GM23338 (cell line): Measurements from ENCODE around the gene TF. TPM values are rescaled to one million over a fixed set of nuclear protein-coding genes. Genes with fewer than 3 reads are reported as not detected.

ENCODE experiments used
- ATAC-seq: fragments of 200-7000 bp; cut with Tn5 transposase; 3 replicates; pipeline ENCODE4 v1.9.1; 2020
- DNase-seq: peaks from one replicate; pipeline ENCODE4 v3.0.0-alpha.2; 2015; ENCODE audit warnings: low spot score
- H2AFZ ChIP-seq: fragments of 200-600 bp; sonication (generic); 2 replicates; pipeline ENCODE4 v1.8.0; 2016; ENCODE audit warnings: antibody characterized with exemption, mild to moderate bottlenecking, moderate library complexity
- H3F3A ChIP-seq: fragments of 200-600 bp; sonication (generic); replicated peaks from 2 replicates; pipeline ENCODE4 v1.8.0; 2017; ENCODE audit warnings: antibody characterized with exemption, mixed run types, low read depth
- H3K27ac ChIP-seq: fragments of 200-600 bp; sonication (generic); 2 replicates; pipeline ENCODE4 v1.6.1; 2016; ENCODE audit warnings: low read depth
- H3K27me3 ChIP-seq: fragments of 200-600 bp; sonication (generic); 2 replicates; pipeline ENCODE4 v1.8.0; 2016; ENCODE audit warnings: mild to moderate bottlenecking, mixed run types, moderate library complexity; ENCODE audit not compliant: insufficient read depth
- H3K36me3 ChIP-seq: fragments of 200-600 bp; sonication (generic); 2 replicates; pipeline ENCODE4 v1.8.0; 2016; ENCODE audit warnings: mild to moderate bottlenecking; ENCODE audit not compliant: insufficient read depth
- H3K4me1 ChIP-seq: fragments of 200-600 bp; sonication (generic); 2 replicates; pipeline ENCODE4 v1.8.0; 2016; ENCODE audit warnings: mild to moderate bottlenecking, moderate library complexity; ENCODE audit not compliant: insufficient read depth
- H3K4me2 ChIP-seq: fragments of 200-600 bp; sonication (generic); 2 replicates; pipeline ENCODE4 v1.7.1; 2017; ENCODE audit warnings: mixed run types
- H3K4me3 ChIP-seq: fragments of 200-600 bp; sonication (generic); 2 replicates; pipeline ENCODE4 v1.6.1; 2016; ENCODE audit warnings: mixed run types
- H3K79me2 ChIP-seq: fragments of 200-600 bp; sonication (generic); replicated peaks from 2 replicates; pipeline ENCODE4 v1.8.0; 2017; ENCODE audit warnings: mild to moderate bottlenecking; ENCODE audit not compliant: insufficient read depth
- H3K9me2 ChIP-seq: fragments of 200-600 bp; sonication (generic); 2 replicates; pipeline ENCODE4 v1.8.0; 2017; ENCODE audit not compliant: insufficient read depth
- H4K20me1 ChIP-seq: fragments of 200-600 bp; sonication (generic); replicated peaks from 2 replicates; pipeline ENCODE4 v1.8.0; 2017; ENCODE audit warnings: mild to moderate bottlenecking; ENCODE audit not compliant: insufficient read depth
- H3K27ac Mint-ChIP-seq: 2 replicates; pipeline ENCODE4 v1.8.0; 2020; ENCODE audit warnings: inconsistent platforms, mild to moderate bottlenecking, moderate library complexity, mixed read lengths
- H3K27me3 Mint-ChIP-seq: 3 replicates; pipeline ENCODE4 v1.8.0; 2022; ENCODE audit warnings: low read depth, mild to moderate bottlenecking, moderate library complexity, mixed read lengths, inconsistent platforms; ENCODE audit not compliant: insufficient read depth, poor library complexity
- H3K36me3 Mint-ChIP-seq: 3 replicates; pipeline ENCODE4 v1.8.0; 2021; ENCODE audit warnings: low read depth, mild to moderate bottlenecking, inconsistent platforms, moderate library complexity, mixed read lengths
- H3K4me1 Mint-ChIP-seq: 3 replicates; pipeline ENCODE4 v1.8.0; 2020; ENCODE audit warnings: mild to moderate bottlenecking, inconsistent platforms, mixed read lengths
- H3K4me3 Mint-ChIP-seq: 3 replicates; pipeline ENCODE4 v1.8.0; 2021; ENCODE audit warnings: moderate library complexity, mild to moderate bottlenecking, inconsistent platforms, mixed read lengths
- H3K9me3 Mint-ChIP-seq: 3 replicates; pipeline ENCODE4 v1.8.0; 2020; ENCODE audit warnings: moderate library complexity, mild to moderate bottlenecking, inconsistent platforms, mixed read lengths
- CREB1 ChIP-seq: fragments of 250-450 bp; sonication (Bioruptor Pico); IDR thresholded peaks from 2 replicates; pipeline ENCODE4 v1.5.0; 2020; ENCODE audit warnings: low read depth, mild to moderate bottlenecking, moderate library complexity
- EZH2 ChIP-seq: fragments of 200-600 bp; sonication (generic); IDR thresholded peaks from one replicate; pipeline ENCODE4 v1.8.0; 2017; ENCODE audit warnings: antibody characterized with exemption, mild to moderate bottlenecking, low read depth; ENCODE audit not compliant: unreplicated experiment
- EZH2phosphoT487 ChIP-seq: fragments of 200-600 bp; sonication (generic); IDR thresholded peaks from one replicate; pipeline ENCODE4 v1.8.1; 2018; ENCODE audit warnings: antibody characterized with exemption; ENCODE audit not compliant: unreplicated experiment
- JUNB ChIP-seq: IDR thresholded peaks from one replicate; pipeline ENCODE4 v1.6.1; 2016; ENCODE audit warnings: antibody characterized with exemption; ENCODE audit not compliant: unreplicated experiment
- NANOG ChIP-seq: IDR thresholded peaks from 2 replicates; pipeline ENCODE4 v1.6.1; 2016; ENCODE audit warnings: antibody characterized with exemption, borderline replicate concordance
- POLR2AphosphoS5 ChIP-seq: IDR thresholded peaks from 2 replicates; pipeline ENCODE4 v1.6.1; 2016; ENCODE audit warnings: antibody characterized with exemption, low read depth
- STAT1 ChIP-seq: IDR thresholded peaks from one replicate; pipeline ENCODE4 v1.6.1; 2016; ENCODE audit warnings: antibody characterized with exemption; ENCODE audit not compliant: unreplicated experiment
- ZNF114 ChIP-seq: fragments of 250-450 bp; sonication (Bioruptor Pico); IDR thresholded peaks from 2 replicates; pipeline ENCODE4 v1.5.0; 2020; ENCODE audit warnings: mild to moderate bottlenecking, moderate library complexity
- polyA plus RNA-seq: library from polyadenylated mRNA; unstranded; fragments of >200 nt; fragmentation: Nextera tagmentation; extraction: Ambion mirVana; gene quantifications from 2 replicates; pipeline ENCODE4 v1.2.1, GENCODE V29; 2016
- total RNA-seq: library from RNA; depleted of rRNA; stranded (reverse); fragments of >200 nt; shearing (Covaris generic); gene quantifications from 2 replicates; pipeline ENCODE4 v1.2.3, GENCODE V29; 2014
- TF ChIP-seq, protein P1 (sequence below): fragments of 250-450 bp; sonication (Bioruptor Pico); IDR thresholded peaks from 2 replicates; pipeline ENCODE4 v1.5.0; 2020; ENCODE audit warnings: mild to moderate bottlenecking, moderate library complexity
- TF ChIP-seq, protein P2 (sequence below), 2 experiments: fragments of 200-600 bp in 1 of 2; sonication (generic) in 1 of 2; conservative IDR thresholded peaks; 2 replicates each; pipeline versions ENCODE4 v1.5.1 to v1.6.1; 2016 to 2017; ENCODE audit warnings: antibody characterized with exemption in 2 of 2, low read depth in 2 of 2, mild to moderate bottlenecking in 2 of 2, moderate library complexity in 1 of 2

The TF gene
- total and polyA plus RNA-seq, 2 experiments from 2014 or later = 0.03 to 0.76 TPM

DNA sequence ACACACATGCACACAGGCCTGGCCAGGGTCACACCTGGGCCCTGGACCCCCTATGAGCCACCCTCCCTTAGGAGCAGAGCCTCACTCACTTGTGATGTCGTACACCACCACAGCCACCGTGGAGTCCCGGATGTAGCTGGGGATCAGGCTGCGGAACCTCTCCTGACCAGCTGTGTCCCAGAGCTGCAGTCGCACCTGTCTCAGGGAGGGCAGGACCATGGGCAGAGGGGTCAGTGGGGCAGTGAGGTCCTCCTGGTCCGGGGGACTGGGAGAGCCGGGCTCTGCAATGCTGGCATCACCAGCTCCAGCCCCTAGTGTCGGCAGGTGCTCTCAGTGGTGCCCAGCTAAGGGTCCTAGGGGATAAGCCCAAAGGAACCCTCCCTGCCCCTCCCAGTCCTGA is 95.0 kb downstream of the TF start (continued):
- TF ChIP-seq, protein P1, sequence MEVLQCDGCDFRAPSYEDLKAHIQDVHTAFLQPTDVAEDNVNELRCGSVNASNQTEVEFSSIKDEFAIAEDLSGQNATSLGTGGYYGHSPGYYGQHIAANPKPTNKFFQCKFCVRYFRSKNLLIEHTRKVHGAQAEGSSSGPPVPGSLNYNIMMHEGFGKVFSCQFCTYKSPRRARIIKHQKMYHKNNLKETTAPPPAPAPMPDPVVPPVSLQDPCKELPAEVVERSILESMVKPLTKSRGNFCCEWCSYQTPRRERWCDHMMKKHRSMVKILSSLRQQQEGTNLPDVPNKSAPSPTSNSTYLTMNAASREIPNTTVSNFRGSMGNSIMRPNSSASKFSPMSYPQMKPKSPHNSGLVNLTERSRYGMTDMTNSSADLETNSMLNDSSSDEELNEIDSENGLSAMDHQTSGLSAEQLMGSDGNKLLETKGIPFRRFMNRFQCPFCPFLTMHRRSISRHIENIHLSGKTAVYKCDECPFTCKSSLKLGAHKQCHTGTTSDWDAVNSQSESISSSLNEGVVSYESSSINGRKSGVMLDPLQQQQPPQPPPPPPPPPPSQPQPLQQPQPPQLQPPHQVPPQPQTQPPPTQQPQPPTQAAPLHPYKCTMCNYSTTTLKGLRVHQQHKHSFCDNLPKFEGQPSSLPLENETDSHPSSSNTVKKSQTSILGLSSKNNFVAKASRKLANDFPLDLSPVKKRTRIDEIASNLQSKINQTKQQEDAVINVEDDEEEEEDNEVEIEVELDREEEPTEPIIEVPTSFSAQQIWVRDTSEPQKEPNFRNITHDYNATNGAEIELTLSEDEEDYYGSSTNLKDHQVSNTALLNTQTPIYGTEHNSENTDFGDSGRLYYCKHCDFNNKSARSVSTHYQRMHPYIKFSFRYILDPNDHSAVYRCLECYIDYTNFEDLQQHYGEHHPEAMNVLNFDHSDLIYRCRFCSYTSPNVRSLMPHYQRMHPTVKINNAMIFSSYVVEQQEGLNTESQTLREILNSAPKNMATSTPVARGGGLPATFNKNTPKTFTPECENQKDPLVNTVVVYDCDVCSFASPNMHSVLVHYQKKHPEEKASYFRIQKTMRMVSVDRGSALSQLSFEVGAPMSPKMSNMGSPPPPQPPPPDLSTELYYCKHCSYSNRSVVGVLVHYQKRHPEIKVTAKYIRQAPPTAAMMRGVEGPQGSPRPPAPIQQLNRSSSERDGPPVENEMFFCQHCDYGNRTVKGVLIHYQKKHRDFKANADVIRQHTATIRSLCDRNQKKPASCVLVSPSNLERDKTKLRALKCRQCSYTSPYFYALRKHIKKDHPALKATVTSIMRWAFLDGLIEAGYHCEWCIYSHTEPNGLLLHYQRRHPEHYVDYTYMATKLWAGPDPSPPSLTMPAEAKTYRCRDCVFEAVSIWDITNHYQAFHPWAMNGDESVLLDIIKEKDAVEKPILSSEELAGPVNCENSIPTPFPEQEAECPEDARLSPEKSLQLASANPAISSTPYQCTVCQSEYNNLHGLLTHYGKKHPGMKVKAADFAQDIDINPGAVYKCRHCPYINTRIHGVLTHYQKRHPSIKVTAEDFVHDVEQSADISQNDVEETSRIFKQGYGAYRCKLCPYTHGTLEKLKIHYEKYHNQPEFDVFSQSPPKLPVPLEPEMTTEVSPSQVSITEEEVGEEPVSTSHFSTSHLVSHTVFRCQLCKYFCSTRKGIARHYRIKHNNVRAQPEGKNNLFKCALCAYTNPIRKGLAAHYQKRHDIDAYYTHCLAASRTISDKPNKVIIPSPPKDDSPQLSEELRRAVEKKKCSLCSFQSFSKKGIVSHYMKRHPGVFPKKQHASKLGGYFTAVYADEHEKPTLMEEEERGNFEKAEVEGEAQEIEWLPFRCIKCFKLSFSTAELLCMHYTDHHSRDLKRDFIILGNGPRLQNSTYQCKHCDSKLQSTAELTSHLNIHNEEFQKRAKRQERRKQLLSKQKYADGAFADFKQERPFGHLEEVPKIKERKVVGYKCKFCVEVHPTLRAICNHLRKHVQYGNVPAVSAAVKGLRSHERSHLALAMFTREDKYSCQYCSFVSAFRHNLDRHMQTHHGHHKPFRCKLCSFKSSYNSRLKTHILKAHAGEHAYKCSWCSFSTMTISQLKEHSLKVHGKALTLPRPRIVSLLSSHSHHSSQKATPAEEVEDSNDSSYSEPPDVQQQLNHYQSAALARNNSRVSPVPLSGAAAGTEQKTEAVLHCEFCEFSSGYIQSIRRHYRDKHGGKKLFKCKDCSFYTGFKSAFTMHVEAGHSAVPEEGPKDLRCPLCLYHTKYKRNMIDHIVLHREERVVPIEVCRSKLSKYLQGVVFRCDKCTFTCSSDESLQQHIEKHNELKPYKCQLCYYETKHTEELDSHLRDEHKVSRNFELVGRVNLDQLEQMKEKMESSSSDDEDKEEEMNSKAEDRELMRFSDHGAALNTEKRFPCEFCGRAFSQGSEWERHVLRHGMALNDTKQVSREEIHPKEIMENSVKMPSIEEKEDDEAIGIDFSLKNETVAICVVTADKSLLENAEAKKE (CRISPR knock-in tag) = no peak
- TF ChIP-seq EZH2 (no peak), JUNB (no peak)

DNA sequence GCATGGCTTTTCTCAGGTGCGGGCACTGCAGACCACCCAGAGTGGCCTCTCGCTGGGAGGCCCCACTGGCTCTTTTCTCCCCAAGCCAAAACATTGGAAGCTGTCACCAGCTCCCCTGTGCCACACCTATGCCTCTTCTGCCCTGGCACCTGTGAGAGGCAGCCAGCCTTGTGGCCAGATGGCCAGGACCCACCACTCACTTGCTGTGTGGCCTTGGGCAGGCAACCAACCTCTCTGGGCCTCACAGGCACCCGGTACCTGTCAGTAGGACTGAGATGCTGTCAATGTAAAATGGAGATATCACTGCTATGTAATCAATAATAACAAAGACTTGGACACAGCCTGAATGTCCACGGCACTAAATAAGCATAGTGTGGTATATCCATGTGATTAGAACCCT is 96.0 kb downstream of the TF start:
- Mint-ChIP-seq H3K4me3 (no peak overlapping the region), H3K36me3 (no peaks in the 10 kb centered on the region), H3K27me3 (peaks cover 12% of the 10 kb centered on the region), H3K27ac (no peak overlapping the region), H3K9me3 (no peaks in the 10 kb centered on the region), H3K4me1 (no peaks in the 10 kb centered on the region)
- Histone ChIP-seq H3K27me3 (no peaks in the 10 kb centered on the region), H4K20me1 (no peaks in the 10 kb centered on the region), H3K4me3 (no peak overlapping the region), H3K79me2 (no peaks in the 10 kb centered on the region), H3K36me3 (no peaks in the 10 kb centered on the region), H3K4me2 (no peak overlapping the region), H3K9me2 (no peaks in the 10 kb centered on the region), H3K27ac (no peak overlapping the region), H3K4me1 (no peaks in the 10 kb centered on the region), H2AFZ (no peak overlapping the region), H3F3A (no peaks in the 10 kb centered on the region)
- no peak for DNase-seq
- ATAC-seq = no peak
- TF ChIP-seq, protein P2, sequence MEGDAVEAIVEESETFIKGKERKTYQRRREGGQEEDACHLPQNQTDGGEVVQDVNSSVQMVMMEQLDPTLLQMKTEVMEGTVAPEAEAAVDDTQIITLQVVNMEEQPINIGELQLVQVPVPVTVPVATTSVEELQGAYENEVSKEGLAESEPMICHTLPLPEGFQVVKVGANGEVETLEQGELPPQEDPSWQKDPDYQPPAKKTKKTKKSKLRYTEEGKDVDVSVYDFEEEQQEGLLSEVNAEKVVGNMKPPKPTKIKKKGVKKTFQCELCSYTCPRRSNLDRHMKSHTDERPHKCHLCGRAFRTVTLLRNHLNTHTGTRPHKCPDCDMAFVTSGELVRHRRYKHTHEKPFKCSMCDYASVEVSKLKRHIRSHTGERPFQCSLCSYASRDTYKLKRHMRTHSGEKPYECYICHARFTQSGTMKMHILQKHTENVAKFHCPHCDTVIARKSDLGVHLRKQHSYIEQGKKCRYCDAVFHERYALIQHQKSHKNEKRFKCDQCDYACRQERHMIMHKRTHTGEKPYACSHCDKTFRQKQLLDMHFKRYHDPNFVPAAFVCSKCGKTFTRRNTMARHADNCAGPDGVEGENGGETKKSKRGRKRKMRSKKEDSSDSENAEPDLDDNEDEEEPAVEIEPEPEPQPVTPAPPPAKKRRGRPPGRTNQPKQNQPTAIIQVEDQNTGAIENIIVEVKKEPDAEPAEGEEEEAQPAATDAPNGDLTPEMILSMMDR (conservative IDR thresholded peaks at IDR 0.05; ENCODE audit: low read depth in 2 of 2) = no peak
- TF ChIP-seq POLR2AphosphoS5 (no peak), EZH2phosphoT487 (no peak), STAT1 (no peak), NANOG (no peak), ZNF114 (no peak), CREB1 (CRISPR knock-in tag) (no peak), JUNB (no peak)
